OCI-LY7 (cell line): Measurements from ENCODE around the gene HSD17B2. TPM values are rescaled to one million over a fixed set of nuclear protein-coding genes. Genes with fewer than 3 reads are reported as not detected.

Experiments used
- BruUV-seq: library from RNA; stranded (reverse); fragments of 400-500 nt; replicated peaks from 2 replicates; lab custom pipeline; 2021; lab: Mats Ljungman, UMichigan
- CTCF ChIA-PET: fragments of 300-600 bp; sonication (Branson Sonifier 250); formaldehyde crosslinking; loops from one replicate; lab custom pipeline; 2022; ENCODE audit warnings: antibody characterized with exemption; ENCODE audit not compliant: unreplicated experiment; lab: Charles Lee
- POLR2A ChIA-PET: fragments of 300-600 bp; sonication (Branson Sonifier 250); formaldehyde crosslinking; loops from one replicate; lab custom pipeline; 2022; ENCODE audit warnings: antibody characterized with exemption; lab: Charles Lee
- DNase-seq: peaks from one replicate; pipeline ENCODE4 v3.0.0-alpha.2; 2015; ENCODE audit warnings: low spot score
- H2AFZ ChIP-seq: fragments of 200-600 bp; sonication (generic), shearing (Covaris generic); 2 replicates; pipeline ENCODE4 v1.6.1; 2014; ENCODE audit warnings: mild to moderate bottlenecking, antibody characterized with exemption, low read length, moderate library complexity
- H3K27ac ChIP-seq: fragments of 200-600 bp; sonication (generic); 2 replicates; pipeline ENCODE4 v1.5.1; 2014; ENCODE audit warnings: mixed run types, low read depth, mild to moderate bottlenecking, moderate library complexity, low read length, inconsistent platforms; ENCODE audit not compliant: poor library complexity, severe bottlenecking
- H3K36me3 ChIP-seq: fragments of 200-600 bp; sonication (generic); 2 replicates; pipeline ENCODE4 v1.6.1; 2014; ENCODE audit warnings: mild to moderate bottlenecking, antibody characterized with exemption, low read length, moderate library complexity, mixed read lengths; ENCODE audit not compliant: insufficient read depth
- H3K4me1 ChIP-seq: fragments of 200-600 bp; sonication (generic); 2 replicates; pipeline ENCODE4 v1.5.1; 2014; ENCODE audit warnings: mild to moderate bottlenecking, low read length; ENCODE audit not compliant: insufficient read depth, poor library complexity, severe bottlenecking
- H3K4me2 ChIP-seq: fragments of 200-600 bp; sonication (generic); 2 replicates; pipeline ENCODE4 v1.6.1; 2014; ENCODE audit warnings: mild to moderate bottlenecking, low read length
- H3K4me3 ChIP-seq: fragments of 200-600 bp; sonication (generic); 2 replicates; pipeline ENCODE4 v1.5.1; 2014; ENCODE audit warnings: mild to moderate bottlenecking, low read depth, low read length; ENCODE audit not compliant: poor library complexity, severe bottlenecking
- H3K79me2 ChIP-seq: fragments of 200-600 bp; sonication (generic); 2 replicates; pipeline ENCODE4 v1.6.1; 2016; ENCODE audit warnings: low read depth, mild to moderate bottlenecking, low read length, moderate library complexity, mixed read lengths; ENCODE audit not compliant: insufficient read depth
- H3K9me2 ChIP-seq: fragments of 200-600 bp; sonication (generic); 2 replicates; pipeline ENCODE4 v1.6.1; 2016; ENCODE audit warnings: mild to moderate bottlenecking, low read length, mixed read lengths; ENCODE audit not compliant: insufficient read depth
- H3K9me3 ChIP-seq: fragments of 200-600 bp; sonication (generic); 2 replicates; pipeline ENCODE4 v1.6.1; 2014; ENCODE audit warnings: mild to moderate bottlenecking, mixed run types, low read length, mixed read lengths
- H4K20me1 ChIP-seq: fragments of 200-600 bp; sonication (generic); 2 replicates; pipeline ENCODE4 v1.6.1; 2014; ENCODE audit warnings: mild to moderate bottlenecking, antibody characterized with exemption, low read length, moderate library complexity, mixed read lengths; ENCODE audit not compliant: insufficient read depth
- EZH2phosphoT487 ChIP-seq: fragments of 200-600 bp; sonication (generic); IDR thresholded peaks from 2 replicates; pipeline ENCODE4 v1.6.1; 2018; ENCODE audit warnings: low read depth, borderline replicate concordance, mild to moderate bottlenecking, mixed run types, antibody characterized with exemption, low read length, moderate library complexity, mixed read lengths
- intact Hi-C: fragments of 100-400 bp; cut with micrococcal nuclease; formaldehyde crosslinking; loops from one replicate; pipeline ENCODE4 v1.10.0; 2022; ENCODE audit not compliant: unreplicated experiment
- total RNA-seq, 2 experiments: library from RNA; depleted of rRNA in 1 of 2; stranded (reverse); fragments of >200 nt in 1 of 2; shearing (Covaris generic) in 1 of 2; gene quantifications; 2 replicates each; pipeline ENCODE4 v1.2.3, GENCODE V29; 2014 to 2022
- TF ChIP-seq, protein P1 (sequence below): fragments of 200-600 bp; sonication (generic); conservative IDR thresholded peaks from 2 replicates; pipeline ENCODE4 v1.5.1; 2014; ENCODE audit warnings: mild to moderate bottlenecking, antibody characterized with exemption, low read length, moderate library complexity, mixed read lengths

HSD17B2 gene
- total RNA-seq, 2 experiments from 2014 or later: not detected

- POLR2A ChIA-PET: no interaction called here
- Histone ChIP-seq H2AFZ (no peak overlapping the region), H4K20me1 (no peaks in the 10 kb centered on the region), H3K79me2 (no peaks in the 10 kb centered on the region), H3K9me2 (no peaks in the 10 kb centered on the region), H3K4me3 (no peak overlapping the region), H3K4me1 (no peaks in the 10 kb centered on the region), H3K27ac (no peak overlapping the region), H3K4me2 (no peak overlapping the region), H3K9me3 (no peaks in the 10 kb centered on the region), H3K36me3 (no peaks in the 10 kb centered on the region)
- no TSS peak for BruUV-seq
- CTCF ChIA-PET: no interaction called here
- DNase-seq: no peak
- TF ChIP-seq, protein P1, sequence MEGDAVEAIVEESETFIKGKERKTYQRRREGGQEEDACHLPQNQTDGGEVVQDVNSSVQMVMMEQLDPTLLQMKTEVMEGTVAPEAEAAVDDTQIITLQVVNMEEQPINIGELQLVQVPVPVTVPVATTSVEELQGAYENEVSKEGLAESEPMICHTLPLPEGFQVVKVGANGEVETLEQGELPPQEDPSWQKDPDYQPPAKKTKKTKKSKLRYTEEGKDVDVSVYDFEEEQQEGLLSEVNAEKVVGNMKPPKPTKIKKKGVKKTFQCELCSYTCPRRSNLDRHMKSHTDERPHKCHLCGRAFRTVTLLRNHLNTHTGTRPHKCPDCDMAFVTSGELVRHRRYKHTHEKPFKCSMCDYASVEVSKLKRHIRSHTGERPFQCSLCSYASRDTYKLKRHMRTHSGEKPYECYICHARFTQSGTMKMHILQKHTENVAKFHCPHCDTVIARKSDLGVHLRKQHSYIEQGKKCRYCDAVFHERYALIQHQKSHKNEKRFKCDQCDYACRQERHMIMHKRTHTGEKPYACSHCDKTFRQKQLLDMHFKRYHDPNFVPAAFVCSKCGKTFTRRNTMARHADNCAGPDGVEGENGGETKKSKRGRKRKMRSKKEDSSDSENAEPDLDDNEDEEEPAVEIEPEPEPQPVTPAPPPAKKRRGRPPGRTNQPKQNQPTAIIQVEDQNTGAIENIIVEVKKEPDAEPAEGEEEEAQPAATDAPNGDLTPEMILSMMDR: no peak
- no peak for TF ChIP-seq EZH2phosphoT487
- intact Hi-C loops: no loop called here
Measured at GRCh38 chr16:82092711-82093110, 57.7 kb downstream of the HSD17B2 start.

DNA sequence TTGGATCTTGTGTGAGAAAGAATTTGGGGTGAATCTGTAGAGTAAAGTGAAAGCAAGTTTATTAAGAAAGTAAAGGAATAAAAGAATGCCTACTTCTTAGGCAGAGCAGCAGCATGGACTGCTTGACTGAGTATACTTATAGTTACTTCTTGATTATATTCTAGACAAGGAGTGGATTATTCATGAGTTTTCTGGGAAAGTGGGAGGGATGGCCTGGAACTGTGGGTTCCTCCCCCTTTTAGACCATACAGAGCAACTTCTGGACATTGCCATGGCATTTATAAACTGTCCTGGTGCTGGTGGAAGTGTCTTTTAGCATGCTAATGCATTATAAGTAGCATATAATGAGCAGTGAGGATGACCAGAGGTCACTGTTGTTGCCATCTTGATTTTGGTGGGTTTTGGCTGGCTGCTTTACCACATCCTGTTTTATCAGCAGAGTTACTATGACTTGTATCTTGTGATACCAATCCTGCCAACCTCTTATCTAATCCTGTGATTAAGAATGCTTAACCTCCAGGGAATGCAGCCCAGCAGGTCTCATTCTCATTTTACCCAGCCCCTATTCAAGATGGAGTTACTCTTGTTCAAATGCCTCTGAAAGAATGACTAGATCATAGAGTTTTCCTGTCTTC lies 58.7 kb downstream of the HSD17B2 start:
- Histone ChIP-seq H3K4me2 (no peak overlapping the region), H3K4me3 (no peak overlapping the region), H4K20me1 (no peaks in the 10 kb centered on the region), H3K4me1 (no peaks in the 10 kb centered on the region), H3K9me3 (no peaks in the 10 kb centered on the region), H3K27ac (no peak overlapping the region), H3K79me2 (no peaks in the 10 kb centered on the region), H3K36me3 (no peaks in the 10 kb centered on the region), H2AFZ (no peak overlapping the region), H3K9me2 (no peaks in the 10 kb centered on the region)
- BruUV-seq: no TSS peak
- POLR2A ChIA-PET: no interaction called here
- CTCF ChIA-PET: no interaction called here
- intact Hi-C loops: no loop called here
- no peak for TF ChIP-seq EZH2phosphoT487
- TF ChIP-seq, protein P1: no peak
- no peak for DNase-seq

- no peak for DNase-seq
- POLR2A ChIA-PET: interaction anchor here (0.5 kb wide), 1 partner anchor 29 kb away, joined by 5 read pairs; no protein-coding TSS in a partner anchor
- Histone ChIP-seq H3K9me3 (no peaks in the 10 kb centered on the region), H3K36me3 (no peaks in the 10 kb centered on the region), H3K79me2 (no peaks in the 10 kb centered on the region), H3K4me2 (no peak overlapping the region), H2AFZ (no peak overlapping the region), H3K4me3 (no peak overlapping the region), H4K20me1 (no peaks in the 10 kb centered on the region), H3K27ac (no peak overlapping the region), H3K9me2 (no peaks in the 10 kb centered on the region), H3K4me1 (no peaks in the 10 kb centered on the region)
- TF ChIP-seq, protein P1: no peak
- TF ChIP-seq EZH2phosphoT487: no peak
- intact Hi-C loops: no loop called here
- BruUV-seq: no TSS peak
- CTCF ChIA-PET: no interaction called here
Measured at GRCh38 chr16:82094942-82095540, 60.0 kb downstream of the HSD17B2 start.
